Lung (tissue), 12 donors: ENCODE measurements around the gene SLC2A6. TPM values are rescaled to one million over a fixed set of nuclear protein-coding genes. Genes with fewer than 3 reads are reported as not detected.

Experiments used
- ATAC-seq: fragments of 200-7000 bp; cut with Tn5 transposase; one replicate; pipeline ENCODE4 v1.9.1; 2020; ENCODE audit warnings: moderate number of reproducible peaks; ENCODE audit not compliant: insufficient read depth, low FRiP score
- DNase-seq, 3 donors: peaks; one replicate each; pipeline ENCODE4 v3.0.0-alpha.2; 2013 to 2017
- H3K27ac ChIP-seq, 2 donors: one replicate each; pipeline ENCODE4 v1.5.1; 2013; ENCODE audit warnings: mild to moderate bottlenecking in 2 of 2, moderate library complexity in 2 of 2, control low read depth in 1 of 2, inconsistent platforms in 1 of 2, low read depth in 1 of 2, low read length in 1 of 2
- H3K27me3 ChIP-seq, 3 donors: one replicate each; pipeline ENCODE4 v1.5.1; 2013; ENCODE audit warnings: low read length in 2 of 3; ENCODE audit not compliant: control insufficient read depth in 3 of 3, insufficient read depth in 3 of 3
- H3K36me3 ChIP-seq, 4 donors: one replicate each; pipeline ENCODE4 v1.5.1; 2013; ENCODE audit warnings: low read length in 4 of 4, mild to moderate bottlenecking in 1 of 4, moderate library complexity in 1 of 4; ENCODE audit not compliant: control insufficient read depth in 4 of 4, insufficient read depth in 4 of 4
- H3K4me1 ChIP-seq, 5 donors: one replicate each; pipeline ENCODE4 v1.5.1; 2013; ENCODE audit warnings: low read length in 5 of 5, mild to moderate bottlenecking in 2 of 5, moderate library complexity in 1 of 5; ENCODE audit not compliant: control insufficient read depth in 5 of 5, insufficient read depth in 5 of 5
- H3K4me3 ChIP-seq: one replicate; pipeline ENCODE4 v1.5.1; 2013; ENCODE audit warnings: mild to moderate bottlenecking, control low read depth, moderate library complexity
- H3K9ac ChIP-seq, 2 donors: one replicate each; pipeline ENCODE4 v1.5.1; 2013; ENCODE audit warnings: low read length in 2 of 2, control low read depth in 1 of 2; ENCODE audit not compliant: insufficient read depth in 1 of 2
- H3K9me3 ChIP-seq, 4 donors: one replicate each; pipeline ENCODE4 v1.5.1; 2013; ENCODE audit warnings: low read length in 3 of 4, mild to moderate bottlenecking in 1 of 4, moderate library complexity in 1 of 4; ENCODE audit not compliant: control insufficient read depth in 4 of 4, insufficient read depth in 3 of 4
- CTCF ChIP-seq: IDR thresholded peaks from 2 replicates; pipeline ENCODE4 v1.5.1; 2012; ENCODE audit warnings: mild to moderate bottlenecking; ENCODE audit errors: control extremely low read depth, extremely low read depth
- WGBS, 2 donors: extraction: QIAGEN DNeasy Blood & Tissue Kit; methylation state at CpG; one replicate each; pipeline ENCODE4 v1.1.7; 2013; 5-methylcytosine and 5-hydroxymethylcytosine counted together
- polyA plus RNA-seq, 2 donors: library from polyadenylated mRNA; stranded (reverse); fragments of 200-250 nt; gene quantifications; one replicate each; pipeline ENCODE4 v1.2.1, GENCODE V29; 2013
- total RNA-seq, 2 donors: library from RNA; depleted of rRNA in 1 of 2; stranded (reverse); fragments of >200 nt in 1 of 2; gene quantifications; one replicate each; pipeline ENCODE4 v1.2.1, GENCODE V29; 2014 to 2021
- donor health status: control.
- donor health status: control.
- donor health status: Bipolar disorder and iron deficiency.
- donor health status: healthy.
- donor health status: DM: yes; HTN: yes; CAD: no.

The SLC2A6 gene
- total and polyA plus RNA-seq, 4 donors: 8.4 to 49.6 (median 18.5) TPM

- WGBS, 2 donors: 92 to 94% methylated on average over 22 of the region's 22 CpGs
- Histone ChIP-seq H3K9ac (no peak overlapping the region), H3K27me3 (no peaks in the 10 kb centered on the region), H3K27ac (no peak overlapping the region), H3K4me1 (peaks cover 0 to 15% (median 7%) of the 10 kb centered on the region in 5 donors), H3K4me3 (no peak overlapping the region), H3K36me3 (peaks cover 0 to 10% (median 0%) of the 10 kb centered on the region in 4 donors), H3K9me3 (no peaks in the 10 kb centered on the region)
- DNase-seq: no peak
- ATAC-seq: no peak
- no peak for TF ChIP-seq CTCF
Measured at GRCh38 chr9:133463234-133463863, 15.6 kb downstream of the SLC2A6 start.

GRCh38 chr9:133461975-133462374, 16.9 kb downstream of the SLC2A6 start:
- no peak for DNase-seq

GRCh38 chr9:133460405-133461175, 18.3 kb downstream of the SLC2A6 start:
- peak; percentile 57 to 69 (median 66) for DNase-seq
- no peaks in the 10 kb centered on the region for H3K27me3 ChIP-seq
- H3K27ac ChIP-seq: peak overlapping the region; percentile 91
- H3K9me3 ChIP-seq: no peaks in the 10 kb centered on the region
- peak; percentile 12 for ATAC-seq
- peaks cover 0 to 3% (median 0%) of the 10 kb centered on the region in 4 donors for H3K36me3 ChIP-seq
- peak overlapping the region; percentile 20 for H3K4me3 ChIP-seq
- peaks cover 0 to 15% (median 7%) of the 10 kb centered on the region in 5 donors for H3K4me1 ChIP-seq
- WGBS, 2 donors: 15 to 33% methylated on average over 19 to 30 of the region's 30 CpGs
- no peak for TF ChIP-seq CTCF
- H3K9ac ChIP-seq: peak overlapping the region in 1 of 2 donors; percentile 81

More at GRCh38 chr9:133461975-133462374, 16.9 kb downstream of the SLC2A6 start:
- Histone ChIP-seq H3K27me3 (no peaks in the 10 kb centered on the region), H3K27ac (peak overlapping the region in 1 of 2 donors; percentile 33), H3K9me3 (no peaks in the 10 kb centered on the region), H3K9ac (no peak overlapping the region), H3K4me3 (no peak overlapping the region), H3K4me1 (peaks cover 0 to 15% (median 7%) of the 10 kb centered on the region in 5 donors), H3K36me3 (peaks cover 0 to 3% (median 0%) of the 10 kb centered on the region in 4 donors)
- no peak for TF ChIP-seq CTCF
- ATAC-seq: no peak
- WGBS, 2 donors: 76 to 85% methylated on average over 4 of the region's 4 CpGs
